HepG2 (cell line): ENCODE results near the gene OR6S1. TPM values are rescaled to one million over a fixed set of nuclear protein-coding genes. Genes with fewer than 3 reads are reported as not detected.

Experiments used
- KLF16 ChIP-seq, 2 experiments: sonication (generic) in 1 of 2; formaldehyde crosslinking in 1 of 2; IDR thresholded peaks; 2 replicates each; pipeline versions ENCODE4 v1.6.1 to v1.8.0; 2016 to 2023; ENCODE audit warnings: missing genetic modification reagents in 2 of 2, missing compliant biosample characterization in 1 of 2
- MAF1 ChIP-seq: sonication (generic); formaldehyde crosslinking; IDR thresholded peaks from 2 replicates; pipeline ENCODE4 v1.5.0; 2020; ENCODE audit warnings: missing genetic modification reagents, borderline replicate concordance
- PAF1 ChIP-seq: IDR thresholded peaks from 2 replicates; pipeline ENCODE4 v1.6.1; 2016; ENCODE audit warnings: missing genetic modification reagents, missing compliant biosample characterization
- RXRA ChIP-seq: sonication (generic); formaldehyde crosslinking; IDR thresholded peaks from 2 replicates; pipeline ENCODE4 v1.5.1; 2020; ENCODE audit warnings: missing genetic modification reagents
- RXRB ChIP-seq: IDR thresholded peaks from 2 replicates; pipeline ENCODE4 v1.6.1; 2016; ENCODE audit warnings: borderline replicate concordance, missing genetic modification reagents, missing compliant biosample characterization
- SNAPC4 ChIP-seq: sonication (generic); formaldehyde crosslinking; IDR thresholded peaks from 2 replicates; pipeline ENCODE4 v1.4.0; 2020; ENCODE audit warnings: mild to moderate bottlenecking, missing genetic modification reagents
- SP4 ChIP-seq: sonication (generic); formaldehyde crosslinking; IDR thresholded peaks from 2 replicates; pipeline ENCODE4 v1.8.1; 2023; ENCODE audit warnings: mild to moderate bottlenecking, missing genetic modification reagents
- ZBTB20 ChIP-seq: sonication (generic); formaldehyde crosslinking; IDR thresholded peaks from 2 replicates; pipeline ENCODE4 v1.8.1; 2023; ENCODE audit warnings: missing genetic modification reagents, low read depth, mild to moderate bottlenecking, borderline replicate concordance
- ZNF136 ChIP-seq: sonication (generic); formaldehyde crosslinking; IDR thresholded peaks from 2 replicates; pipeline ENCODE4 v1.8.1; 2022; ENCODE audit warnings: low read depth, mild to moderate bottlenecking, moderate library complexity, missing genetic modification reagents
- ZXDC ChIP-seq: sonication (generic); formaldehyde crosslinking; IDR thresholded peaks from 2 replicates; pipeline ENCODE4 v1.5.0; 2020; ENCODE audit warnings: mild to moderate bottlenecking, missing genetic modification reagents
- polyA plus RNA-seq, 8 experiments: library from polyadenylated mRNA; depleted of rRNA in 3 of 8; stranded (reverse) in 7 of 8; unstranded in 1 of 8; fragments of >200 nt; fragmentation: Illumina TruSeq in 4 of 8; extraction: Trizol in 4 of 8; gene quantifications; 2 replicates each; pipeline versions ENCODE4 v1.2.1 to v1.2.3, GENCODE V29; 2011 to 2016; ENCODE audit warnings: low read depth in 4 of 8, missing spikeins in 1 of 8, mixed read lengths in 1 of 8; ENCODE audit not compliant: insufficient read depth in 1 of 8
- total RNA-seq, 5 experiments: library from RNA; depleted of rRNA; stranded (reverse); fragments of >200 nt; fragmentation: Illumina TruSeq; extraction: Trizol; gene quantifications; 2 replicates each; pipeline ENCODE4 v1.2.3, GENCODE V29; 2016; ENCODE audit warnings: low read depth in 1 of 5
- TF ChIP-seq, protein P1 (sequence below): sonication (generic); formaldehyde crosslinking; IDR thresholded peaks from 2 replicates; pipeline ENCODE4 v1.5.1; 2020; ENCODE audit warnings: missing genetic modification reagents, mild to moderate bottlenecking, borderline replicate concordance
- TF ChIP-seq, protein P2 (sequence below): IDR thresholded peaks from 2 replicates; pipeline ENCODE4 v1.6.1; 2012; ENCODE audit warnings: low read length, improper control_type of control experiment
- TF ChIP-seq, protein P3 (sequence below): sonication (generic); formaldehyde crosslinking; IDR thresholded peaks from 2 replicates; pipeline ENCODE4 v1.4.0; 2020; ENCODE audit warnings: missing genetic modification reagents, borderline replicate concordance

OR6S1 gene
- total and polyA plus RNA-seq, 2 of the 13 experiments (the other 11 are each of a cell fraction or from before 2014, with no cell fraction given): 0.09 TPM; not detected in 1

DNA sequence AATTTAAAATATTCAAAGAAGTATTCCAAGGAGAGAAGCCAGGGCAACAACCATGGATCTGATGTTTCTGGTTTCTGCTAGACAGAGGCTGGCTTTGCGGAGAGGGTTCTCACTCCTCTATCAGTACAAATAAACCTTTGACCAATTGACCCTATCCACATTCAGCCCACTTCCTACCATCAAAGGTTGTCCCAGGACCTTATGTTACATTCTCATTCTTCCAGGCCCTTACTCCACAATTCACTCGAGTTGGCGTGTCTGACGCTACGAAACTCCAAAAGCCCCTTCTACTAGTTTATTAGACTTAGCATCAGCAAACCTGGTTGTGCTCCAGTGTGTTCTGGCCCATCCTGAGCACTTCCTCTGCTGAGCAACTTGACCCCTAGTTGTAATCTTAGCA, 25.5 kb downstream of the OR6S1 start (continued):
- TF ChIP-seq SNAPC4 (CRISPR knock-in tag) (no peak), PAF1 (CRISPR knock-in tag) (no peak), ZNF136 (CRISPR knock-in tag) (peak; percentile 77; the same call in 1 of the 2 replicates), RXRA (CRISPR knock-in tag) (peak; percentile 43; the same call in 1 of the 2 replicates), MAF1 (CRISPR knock-in tag) (no peak), ZBTB20 (CRISPR knock-in tag) (no peak), ZXDC (no peak), KLF16 (CRISPR knock-in tag; IDR thresholded peaks at IDR 0.05) (no peak), RXRB (CRISPR knock-in tag) (peak; percentile 86), SP4 (CRISPR knock-in tag) (0 out of 2 replicates have a peak, but pooled peaks have one; percentile 7)
- TF ChIP-seq, protein P1, sequence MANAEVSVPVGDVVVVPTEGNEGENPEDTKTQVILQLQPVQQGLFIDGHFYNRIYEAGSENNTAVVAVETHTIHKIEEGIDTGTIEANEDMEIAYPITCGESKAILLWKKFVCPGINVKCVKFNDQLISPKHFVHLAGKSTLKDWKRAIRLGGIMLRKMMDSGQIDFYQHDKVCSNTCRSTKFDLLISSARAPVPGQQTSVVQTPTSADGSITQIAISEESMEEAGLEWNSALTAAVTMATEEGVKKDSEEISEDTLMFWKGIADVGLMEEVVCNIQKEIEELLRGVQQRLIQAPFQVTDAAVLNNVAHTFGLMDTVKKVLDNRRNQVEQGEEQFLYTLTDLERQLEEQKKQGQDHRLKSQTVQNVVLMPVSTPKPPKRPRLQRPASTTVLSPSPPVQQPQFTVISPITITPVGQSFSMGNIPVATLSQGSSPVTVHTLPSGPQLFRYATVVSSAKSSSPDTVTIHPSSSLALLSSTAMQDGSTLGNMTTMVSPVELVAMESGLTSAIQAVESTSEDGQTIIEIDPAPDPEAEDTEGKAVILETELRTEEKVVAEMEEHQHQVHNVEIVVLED (CRISPR knock-in tag): no peak
- TF ChIP-seq, protein P2, sequence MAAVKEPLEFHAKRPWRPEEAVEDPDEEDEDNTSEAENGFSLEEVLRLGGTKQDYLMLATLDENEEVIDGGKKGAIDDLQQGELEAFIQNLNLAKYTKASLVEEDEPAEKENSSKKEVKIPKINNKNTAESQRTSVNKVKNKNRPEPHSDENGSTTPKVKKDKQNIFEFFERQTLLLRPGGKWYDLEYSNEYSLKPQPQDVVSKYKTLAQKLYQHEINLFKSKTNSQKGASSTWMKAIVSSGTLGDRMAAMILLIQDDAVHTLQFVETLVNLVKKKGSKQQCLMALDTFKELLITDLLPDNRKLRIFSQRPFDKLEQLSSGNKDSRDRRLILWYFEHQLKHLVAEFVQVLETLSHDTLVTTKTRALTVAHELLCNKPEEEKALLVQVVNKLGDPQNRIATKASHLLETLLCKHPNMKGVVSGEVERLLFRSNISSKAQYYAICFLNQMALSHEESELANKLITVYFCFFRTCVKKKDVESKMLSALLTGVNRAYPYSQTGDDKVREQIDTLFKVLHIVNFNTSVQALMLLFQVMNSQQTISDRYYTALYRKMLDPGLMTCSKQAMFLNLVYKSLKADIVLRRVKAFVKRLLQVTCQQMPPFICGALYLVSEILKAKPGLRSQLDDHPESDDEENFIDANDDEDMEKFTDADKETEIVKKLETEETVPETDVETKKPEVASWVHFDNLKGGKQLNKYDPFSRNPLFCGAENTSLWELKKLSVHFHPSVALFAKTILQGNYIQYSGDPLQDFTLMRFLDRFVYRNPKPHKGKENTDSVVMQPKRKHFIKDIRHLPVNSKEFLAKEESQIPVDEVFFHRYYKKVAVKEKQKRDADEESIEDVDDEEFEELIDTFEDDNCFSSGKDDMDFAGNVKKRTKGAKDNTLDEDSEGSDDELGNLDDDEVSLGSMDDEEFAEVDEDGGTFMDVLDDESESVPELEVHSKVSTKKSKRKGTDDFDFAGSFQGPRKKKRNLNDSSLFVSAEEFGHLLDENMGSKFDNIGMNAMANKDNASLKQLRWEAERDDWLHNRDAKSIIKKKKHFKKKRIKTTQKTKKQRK: no peak
- TF ChIP-seq, protein P3, sequence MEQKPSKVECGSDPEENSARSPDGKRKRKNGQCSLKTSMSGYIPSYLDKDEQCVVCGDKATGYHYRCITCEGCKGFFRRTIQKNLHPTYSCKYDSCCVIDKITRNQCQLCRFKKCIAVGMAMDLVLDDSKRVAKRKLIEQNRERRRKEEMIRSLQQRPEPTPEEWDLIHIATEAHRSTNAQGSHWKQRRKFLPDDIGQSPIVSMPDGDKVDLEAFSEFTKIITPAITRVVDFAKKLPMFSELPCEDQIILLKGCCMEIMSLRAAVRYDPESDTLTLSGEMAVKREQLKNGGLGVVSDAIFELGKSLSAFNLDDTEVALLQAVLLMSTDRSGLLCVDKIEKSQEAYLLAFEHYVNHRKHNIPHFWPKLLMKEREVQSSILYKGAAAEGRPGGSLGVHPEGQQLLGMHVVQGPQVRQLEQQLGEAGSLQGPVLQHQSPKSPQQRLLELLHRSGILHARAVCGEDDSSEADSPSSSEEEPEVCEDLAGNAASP (CRISPR knock-in tag): peak; percentile 56; the same call in 1 of the 2 replicates
